ENCODE results near the gene OR2Y1.
"Not testable (repeated sequence)": the region's sequence is repeated elsewhere in the genome, so short reads cannot be mapped to it uniquely, and the experiment has no call there.

DNA sequence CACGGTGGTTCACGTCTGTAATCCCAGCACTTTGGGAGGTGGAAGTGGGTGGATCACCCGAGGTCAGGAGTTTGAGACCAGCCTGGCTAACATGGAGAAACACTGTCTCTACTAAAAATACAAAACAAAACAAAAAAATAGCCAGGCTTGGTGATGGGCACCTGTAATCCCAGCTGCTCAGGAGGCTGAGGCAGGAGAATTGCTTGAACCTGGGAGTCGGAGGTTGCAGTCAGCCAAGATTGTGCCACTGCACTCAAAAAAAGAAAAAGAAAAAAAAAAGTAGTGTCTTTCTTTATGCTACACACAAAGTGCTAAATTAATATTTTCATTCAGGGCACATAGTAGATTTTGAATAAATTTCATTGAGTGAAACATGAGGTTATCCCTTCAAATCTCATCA is 1.1 kb upstream of the OR2Y1 start:
- not testable (repeated sequence) for TF ChIP-seq CTCF (optimal IDR thresholded peaks at IDR 0.05 in 1 of 3, IDR thresholded peaks at IDR 0.05 in 1 of 3, conservative IDR thresholded peaks at IDR 0.05 in 1 of 3; ENCODE audit: extremely low read depth in 1 of 3, insufficient read depth in 2 of 3, low read length in 3 of 3); EZH2 (IDR thresholded peaks at IDR 0.05; ENCODE audit: low read length)

Data from keratinocyte (primary cell).